ENCODE data around the gene ODAD4.
"Not testable (repeated sequence)": the region's sequence is repeated elsewhere in the genome, so short reads cannot be mapped to it uniquely, and the experiment has no call there.

Gene ODAD4

GRCh38 chr17:41914358-41914766 is 16.1 kb upstream of the ODAD4 start:
- DNase-seq: no peak

DNA sequence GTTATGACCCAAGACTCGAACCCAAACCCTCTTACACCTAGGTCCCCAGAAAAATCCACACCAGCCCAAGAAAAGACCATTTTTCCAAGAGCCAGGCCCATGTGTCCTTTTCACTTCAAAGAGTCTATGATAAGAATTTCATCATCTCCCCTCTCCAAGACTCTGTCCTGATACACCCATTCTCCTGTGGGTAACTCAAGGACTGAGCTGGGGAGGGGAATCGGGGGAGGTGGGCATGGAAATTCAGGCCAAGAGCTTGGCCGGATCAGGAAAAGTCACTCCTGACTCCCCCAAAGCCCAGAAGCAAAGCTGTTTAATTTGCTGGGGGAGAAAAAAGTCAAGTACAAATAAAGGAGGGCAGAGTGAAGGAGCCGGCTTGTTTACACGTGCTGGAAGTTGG is 15.4 kb upstream of the ODAD4 start:
- no peak for DNase-seq

DNA sequence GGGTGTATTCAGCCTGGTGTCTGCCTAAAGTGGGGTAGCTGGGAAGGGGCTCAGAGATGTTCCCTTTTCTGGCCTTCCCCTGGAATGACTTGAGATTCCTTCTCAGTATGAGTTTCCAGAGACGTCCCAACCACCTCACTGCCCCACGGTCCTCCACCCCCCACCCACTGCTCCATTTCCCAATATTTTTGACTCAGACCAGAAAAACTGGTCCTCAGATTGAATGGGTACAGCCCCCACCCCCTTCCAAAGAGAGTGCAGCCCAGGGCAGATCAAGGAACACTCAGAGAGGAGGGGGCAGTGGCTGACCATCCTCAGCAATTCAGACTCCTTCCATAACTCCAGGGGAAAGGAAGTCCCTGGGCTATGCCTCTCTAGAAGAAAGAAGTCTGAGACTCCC is 14.9 kb upstream of the ODAD4 start:
- DNase-seq: no peak

DNA sequence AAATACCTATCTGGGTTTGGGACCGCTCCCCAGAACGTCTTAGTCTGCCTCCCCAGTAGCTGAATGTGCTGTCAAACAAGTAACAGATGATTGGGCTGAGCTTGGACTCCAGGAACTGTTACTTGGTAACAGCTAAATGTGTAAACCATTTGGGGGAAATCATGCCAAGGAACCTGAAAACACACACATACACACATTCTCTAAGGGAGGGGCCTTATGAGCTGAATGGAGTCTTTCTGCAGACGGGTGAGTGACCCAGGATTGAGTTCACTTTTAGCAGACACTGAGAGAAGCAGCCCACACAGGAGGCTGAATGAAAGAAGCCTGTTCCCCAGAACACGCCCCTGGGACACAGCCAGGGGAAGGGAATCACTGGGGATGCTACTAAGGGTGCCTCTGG is 13.2 kb upstream of the ODAD4 start:
- no peak for DNase-seq

- peak; percentile 53 for DNase-seq
Observed at GRCh38 chr17:41917679-41918313, 12.6 kb upstream of the ODAD4 start.

DNA sequence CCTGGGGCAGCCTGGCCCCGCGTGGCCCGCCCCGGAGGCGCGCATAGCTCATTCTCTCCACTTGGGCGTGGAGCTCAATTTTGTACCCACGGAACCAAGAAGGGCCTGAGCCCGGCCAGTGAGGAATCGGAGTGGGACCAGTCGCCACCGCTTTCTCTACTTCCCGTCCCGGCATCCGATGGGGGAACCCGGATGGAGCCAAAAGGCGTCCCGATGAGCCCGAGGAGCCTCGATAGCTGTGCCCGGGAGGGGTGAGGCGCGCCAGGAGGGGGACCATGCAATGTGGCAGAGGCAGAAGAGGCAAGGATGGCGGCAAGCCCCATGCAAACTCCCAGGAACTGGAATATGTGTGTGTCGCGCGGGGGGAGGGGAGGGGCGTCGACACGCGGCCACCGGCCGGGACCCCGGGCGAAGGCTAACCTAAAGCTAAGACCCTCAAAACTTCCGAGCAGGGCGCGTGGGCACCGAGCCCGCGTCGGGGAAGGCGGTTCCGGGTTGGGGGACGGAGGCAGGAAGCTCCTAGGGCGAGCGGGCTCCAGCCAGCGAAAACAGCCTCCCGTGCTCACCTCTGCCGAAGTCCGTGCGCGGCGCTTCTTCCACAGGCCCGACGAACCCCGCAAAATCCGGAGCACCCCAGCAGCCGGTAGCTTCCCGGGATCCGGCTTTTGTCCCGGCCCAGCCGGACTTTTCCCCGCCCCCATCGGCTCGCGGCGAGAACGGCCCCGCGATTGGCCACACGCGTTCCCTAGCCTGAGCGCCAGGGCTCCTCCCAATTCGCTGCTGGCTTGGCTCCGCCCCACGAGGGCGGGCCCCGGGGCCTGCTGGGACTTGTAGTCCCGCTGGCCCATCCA is 11.9 kb upstream of the ODAD4 start, which contains the start of gene ACLY:
ACLY (minus strand) TSS at position 638 of the 851 bp plus-strand sequence. CDS start 5,078 bp downstream, outside the sequence.
- peak; percentile 97 for DNase-seq

DNA sequence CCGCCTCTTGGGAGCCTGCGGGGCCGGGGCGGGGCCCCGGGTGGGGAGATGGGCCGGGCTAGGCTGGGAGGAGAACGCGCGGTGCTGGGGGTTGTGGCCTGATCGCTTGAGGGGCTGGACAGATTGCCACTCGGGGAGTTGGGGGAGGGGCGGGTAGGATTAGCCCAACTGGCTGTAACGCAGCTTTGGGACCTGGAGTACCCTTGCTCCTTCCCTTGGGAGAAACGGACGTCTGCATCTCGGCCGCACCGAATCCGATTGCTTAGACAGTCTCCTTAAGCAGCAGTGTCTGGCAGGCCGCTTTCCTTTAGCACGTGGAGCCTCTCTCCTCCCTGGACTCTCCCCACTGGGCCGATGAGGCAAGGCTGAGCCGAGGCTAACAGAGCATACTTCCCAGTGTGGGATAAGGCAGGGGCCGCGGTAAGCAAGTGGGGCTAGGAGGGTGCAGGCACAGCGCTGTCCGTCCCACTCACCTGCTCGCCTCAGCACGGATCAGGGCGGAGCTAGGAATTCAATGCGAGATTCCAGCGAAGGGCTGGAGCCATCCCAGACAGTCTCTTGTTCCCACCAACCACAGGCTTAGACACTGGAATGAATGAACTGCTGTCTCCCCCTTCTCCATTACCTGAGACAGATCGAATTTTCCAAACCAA is 11.1 kb upstream of the ODAD4 start:
- DNase-seq: no peak

DNA sequence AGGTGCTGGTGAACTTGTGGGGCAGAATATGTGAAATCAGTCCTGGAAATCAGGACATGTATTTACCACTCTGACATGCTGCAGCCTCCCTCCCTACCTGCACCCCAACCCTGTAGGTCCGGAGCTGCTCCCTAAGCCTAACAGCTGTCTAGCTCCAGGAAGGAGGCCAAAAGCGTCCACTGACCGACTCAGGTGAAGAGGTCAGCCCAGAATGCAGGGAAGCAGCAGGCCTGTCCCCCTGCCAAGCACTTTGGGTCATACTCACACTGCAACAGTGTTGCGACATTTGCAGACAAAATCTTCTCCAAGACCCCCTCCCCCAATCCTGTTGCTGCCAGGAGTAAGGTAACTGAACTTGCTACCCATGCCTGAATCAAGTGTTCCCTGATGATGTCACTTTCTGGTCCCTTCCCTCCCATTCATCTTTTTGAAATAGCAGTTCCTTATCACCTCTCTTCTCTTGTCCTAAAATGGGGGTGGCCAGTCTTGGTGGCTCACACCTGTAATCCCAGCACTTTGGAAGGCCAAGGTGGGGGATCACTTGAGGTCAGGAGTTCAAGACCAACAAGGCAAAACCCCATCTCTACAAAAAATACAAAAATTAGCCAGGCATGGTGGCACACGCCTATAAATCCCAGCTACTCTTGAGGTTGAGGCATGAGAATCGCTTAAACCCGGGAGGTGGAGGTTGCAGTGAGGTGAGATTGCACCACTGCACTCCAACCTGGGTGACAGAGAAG is 10.4 kb upstream of the ODAD4 start:
- DNase-seq: no peak

DNA sequence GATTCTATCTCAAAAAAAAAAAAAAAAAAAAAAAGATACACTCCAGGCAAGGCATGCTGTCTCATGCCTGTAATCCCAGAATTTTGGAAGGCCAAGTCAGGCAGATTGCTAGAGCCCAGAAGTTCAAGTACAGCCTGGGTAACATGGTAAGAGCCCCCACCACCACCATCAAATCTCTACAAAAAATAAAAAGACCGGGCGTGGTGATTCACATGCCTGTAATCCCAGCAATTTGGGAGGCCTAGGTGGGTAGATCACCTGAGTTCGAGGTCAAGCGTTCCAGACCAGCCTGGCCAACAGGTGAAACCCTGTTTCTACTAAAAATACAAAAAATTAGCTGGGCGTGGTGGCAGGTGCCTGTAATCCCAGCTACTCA is 9.8 kb upstream of the ODAD4 start:
- DNase-seq: no peak

DNA sequence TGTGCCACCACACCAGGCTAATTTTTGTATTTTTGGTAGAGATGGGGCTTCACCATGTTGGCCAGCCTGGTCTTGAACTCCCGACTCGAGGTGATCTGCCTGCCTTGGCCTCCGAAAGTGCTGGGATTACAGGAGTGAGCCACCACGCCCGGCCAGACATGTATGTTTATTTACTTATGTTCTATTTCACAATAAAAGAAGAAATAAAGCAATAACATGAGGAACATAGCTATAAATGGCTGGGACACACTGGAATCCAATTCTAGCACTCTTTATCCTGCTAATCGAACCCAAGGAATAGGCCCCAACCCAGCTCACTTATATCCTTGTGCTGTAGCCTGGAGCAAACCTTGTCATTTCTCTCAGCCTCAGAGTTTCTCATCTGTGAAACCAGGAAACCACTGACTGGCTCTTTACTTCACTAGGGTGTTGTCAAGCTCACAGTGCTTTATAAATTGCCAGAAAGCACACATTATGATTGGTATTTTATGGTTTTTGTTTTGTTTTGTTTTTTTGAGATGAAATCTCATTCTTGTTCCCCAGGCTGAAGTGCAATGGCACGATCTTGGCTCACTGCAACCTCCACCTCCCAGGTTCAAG is 4.3 kb upstream of the ODAD4 start:
- DNase-seq: no peak

- DNase-seq: no peak
Observed at GRCh38 chr17:41928693-41929251, 1.6 kb upstream of the ODAD4 start.

DNA sequence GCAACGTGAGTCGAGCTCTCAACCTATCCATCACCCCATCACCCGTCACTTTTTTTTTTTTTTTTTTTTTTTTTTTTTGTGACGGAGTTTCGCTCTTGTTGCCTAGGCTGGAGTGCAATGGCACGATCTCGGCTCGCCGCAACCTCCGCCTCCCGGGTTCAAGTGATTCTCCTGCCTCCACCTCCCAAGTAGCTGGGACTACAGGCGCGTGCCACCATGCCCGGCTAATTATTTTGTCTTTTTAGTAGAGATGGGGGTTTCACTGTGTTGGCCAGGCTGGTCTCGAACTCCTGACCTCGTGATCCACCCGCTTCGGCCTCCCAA is 378 bp downstream of the ODAD4 start:
- DNase-seq: not testable (repeated sequence)

- not testable (repeated sequence) for DNase-seq
Observed at GRCh38 chr17:41931715-41932114, 1.3 kb downstream of the ODAD4 start.

DNA sequence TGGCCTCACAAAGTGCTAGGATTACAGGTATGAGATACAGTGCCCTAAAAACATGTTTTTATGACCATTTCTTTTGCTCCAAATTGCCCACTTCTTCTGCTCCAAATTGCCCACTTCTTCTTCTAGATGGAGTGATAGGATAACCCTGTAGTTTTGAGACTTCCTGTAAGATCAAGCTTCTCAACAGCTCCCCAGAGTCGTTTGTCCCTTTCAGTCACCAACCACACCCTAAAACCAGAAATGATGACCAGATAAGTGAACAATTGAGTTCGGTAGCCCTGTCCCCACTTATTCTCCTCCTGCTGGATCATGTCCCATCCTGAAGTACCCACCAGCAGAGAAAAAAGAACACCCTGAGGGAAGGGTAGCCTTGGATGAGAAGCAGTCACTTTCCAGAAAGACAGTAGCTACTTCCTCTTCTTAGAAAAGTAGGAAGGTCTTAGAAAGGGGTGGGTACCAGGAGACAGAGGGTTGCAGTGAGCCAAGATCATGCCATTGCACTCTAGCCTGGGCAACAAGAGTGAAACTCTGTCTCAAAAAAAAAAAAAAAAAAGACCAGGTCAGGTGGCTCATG is 2.5 kb downstream of the ODAD4 start:
- no peak for DNase-seq

- no peak for DNase-seq
Observed at GRCh38 chr17:41935641-41936040, 5.2 kb downstream of the ODAD4 start.

DNA sequence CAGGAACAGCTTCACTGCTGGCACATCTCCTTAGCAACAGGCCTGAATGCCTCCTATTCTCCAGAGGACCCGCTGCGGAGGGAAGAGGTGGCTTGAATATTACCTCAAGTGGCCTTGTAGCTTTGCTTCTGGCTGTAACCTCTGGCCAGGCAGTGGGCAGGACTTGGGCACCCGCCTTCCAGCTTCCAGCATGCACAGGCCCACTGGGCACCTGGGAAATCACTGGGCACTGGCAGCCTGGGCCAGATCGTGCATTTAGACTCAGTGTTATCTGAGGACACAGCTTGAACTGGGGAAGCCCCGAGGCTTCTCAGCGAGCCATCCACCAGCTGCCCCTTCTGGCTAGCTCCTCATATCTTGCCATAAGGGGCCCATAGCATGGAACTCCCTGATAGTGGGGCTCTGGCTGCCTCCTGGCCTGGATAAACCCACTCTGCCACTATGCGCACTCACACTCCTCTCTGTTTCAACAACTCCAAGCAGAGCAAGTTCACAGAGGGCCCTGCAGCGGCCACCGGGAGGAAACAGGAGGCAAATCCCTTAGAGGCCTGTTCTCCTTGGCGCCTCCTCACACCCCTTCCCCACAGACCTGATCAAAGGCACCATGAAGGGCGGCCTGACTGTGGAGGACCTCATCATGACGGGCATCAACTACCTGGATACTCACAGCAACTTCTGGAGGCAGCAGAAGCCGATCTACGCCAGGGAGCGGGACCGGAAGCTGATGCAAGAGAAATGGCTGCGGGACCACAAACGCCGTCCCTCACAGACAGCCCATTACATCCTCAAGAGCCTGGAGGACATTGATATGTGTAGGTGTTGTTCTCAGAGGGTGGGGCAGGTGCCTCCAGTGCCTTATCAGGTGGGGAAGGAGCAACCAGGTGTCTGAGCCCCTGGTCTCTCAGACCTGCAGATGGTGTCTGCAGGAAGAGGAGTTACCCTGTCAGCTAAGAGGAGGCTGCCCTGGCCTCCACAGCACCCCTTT is 7.8 kb downstream of the ODAD4 start:
- DNase-seq: no peak

- DNase-seq: no peak
Observed at GRCh38 chr17:41939044-41939692, 8.8 kb downstream of the ODAD4 start.

- no peak for DNase-seq
Observed at GRCh38 chr17:41939693-41940090, 9.3 kb downstream of the ODAD4 start.

- DNase-seq: no peak
Observed at GRCh38 chr17:41941168-41941567, 10.8 kb downstream of the ODAD4 start.

DNA sequence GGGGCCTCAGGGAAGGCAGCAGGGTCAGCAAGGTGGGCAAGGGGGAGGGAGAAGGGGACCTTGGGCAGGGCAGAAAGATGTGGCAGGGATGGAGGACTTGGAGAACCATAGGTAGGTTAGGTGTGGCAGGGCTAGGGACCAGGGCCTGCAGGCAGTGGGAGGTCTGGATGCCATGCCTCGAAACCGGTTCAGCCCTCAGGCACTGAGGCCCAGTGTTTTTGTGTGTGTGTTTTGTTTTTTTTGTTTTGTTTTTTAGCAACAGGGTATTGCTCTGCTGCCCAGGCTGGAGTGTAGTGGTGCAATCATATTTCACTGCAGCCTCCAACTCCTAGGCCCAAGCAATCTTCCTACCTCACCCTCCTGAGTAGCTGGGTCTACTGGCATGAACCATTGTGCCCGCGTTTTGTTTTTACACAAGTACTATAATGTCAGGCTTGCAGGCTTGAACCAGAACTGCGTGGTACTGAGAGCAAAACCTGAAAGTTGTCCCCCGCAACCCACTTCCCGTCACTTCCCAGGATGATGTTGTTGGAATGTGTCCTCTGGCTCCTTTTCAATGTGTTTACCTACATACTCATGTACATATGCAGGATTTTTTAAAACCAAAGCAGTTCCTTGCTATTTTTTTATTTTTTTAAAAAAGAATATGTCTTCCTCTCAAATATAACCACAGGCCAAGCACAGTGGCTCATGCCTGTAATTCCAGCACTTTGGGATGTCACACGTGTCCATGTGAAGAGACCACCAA is 12.4 kb downstream of the ODAD4 start:
- DNase-seq: no peak
